ENCODE results near the gene TPH1.

DNA sequence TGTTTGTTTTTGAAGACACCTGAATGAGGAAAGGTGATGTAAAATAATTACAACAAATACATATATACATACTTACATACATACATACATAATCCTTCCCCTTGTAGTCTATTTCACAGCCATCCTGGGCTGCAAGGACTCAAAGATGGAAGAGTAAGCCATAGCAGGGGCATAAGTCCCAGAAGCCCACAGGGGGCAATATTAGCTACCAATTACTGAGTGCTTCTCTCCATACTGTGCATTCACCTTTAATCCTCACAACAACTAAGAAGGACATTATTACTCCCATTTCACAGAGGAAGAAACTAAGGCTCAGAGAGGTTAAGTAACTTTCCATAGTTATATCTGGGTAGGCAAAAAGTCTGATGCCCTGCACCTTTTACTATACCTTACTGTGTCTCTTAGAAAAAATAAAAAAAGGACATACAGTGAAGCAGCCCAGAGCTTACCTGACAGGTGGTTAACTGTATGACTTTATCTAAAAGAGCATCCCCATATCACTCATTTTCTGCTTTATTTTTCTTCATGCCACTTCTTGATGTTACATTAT lies 35.9 kb downstream of the TPH1 start:
- TF ChIP-seq EZH2phosphoT487 (IDR thresholded peaks at IDR 0.05; ENCODE audit: borderline replicate concordance), result no peak
- TF ChIP-seq, protein P1, sequence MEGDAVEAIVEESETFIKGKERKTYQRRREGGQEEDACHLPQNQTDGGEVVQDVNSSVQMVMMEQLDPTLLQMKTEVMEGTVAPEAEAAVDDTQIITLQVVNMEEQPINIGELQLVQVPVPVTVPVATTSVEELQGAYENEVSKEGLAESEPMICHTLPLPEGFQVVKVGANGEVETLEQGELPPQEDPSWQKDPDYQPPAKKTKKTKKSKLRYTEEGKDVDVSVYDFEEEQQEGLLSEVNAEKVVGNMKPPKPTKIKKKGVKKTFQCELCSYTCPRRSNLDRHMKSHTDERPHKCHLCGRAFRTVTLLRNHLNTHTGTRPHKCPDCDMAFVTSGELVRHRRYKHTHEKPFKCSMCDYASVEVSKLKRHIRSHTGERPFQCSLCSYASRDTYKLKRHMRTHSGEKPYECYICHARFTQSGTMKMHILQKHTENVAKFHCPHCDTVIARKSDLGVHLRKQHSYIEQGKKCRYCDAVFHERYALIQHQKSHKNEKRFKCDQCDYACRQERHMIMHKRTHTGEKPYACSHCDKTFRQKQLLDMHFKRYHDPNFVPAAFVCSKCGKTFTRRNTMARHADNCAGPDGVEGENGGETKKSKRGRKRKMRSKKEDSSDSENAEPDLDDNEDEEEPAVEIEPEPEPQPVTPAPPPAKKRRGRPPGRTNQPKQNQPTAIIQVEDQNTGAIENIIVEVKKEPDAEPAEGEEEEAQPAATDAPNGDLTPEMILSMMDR (conservative IDR thresholded peaks at IDR 0.05; ENCODE audit: low read length), result peak; percentile 50

Data from Loucy (cell line).